Stimulated activated CD8-positive, alpha-beta memory T cell treated with anti-CD3 and anti-CD28 coated beads, Interleukin-7, amount 100 ng/mL, for 4 hours (primary cell): ENCODE measurements around the gene GRAMD1B.

Source experiments
- DNase-seq, 2 donors: peaks; one replicate each; pipeline ENCODE4 v3.0.0-alpha.2; 2020; ENCODE audit warnings: low read depth in 2 of 2

GRAMD1B gene

DNA sequence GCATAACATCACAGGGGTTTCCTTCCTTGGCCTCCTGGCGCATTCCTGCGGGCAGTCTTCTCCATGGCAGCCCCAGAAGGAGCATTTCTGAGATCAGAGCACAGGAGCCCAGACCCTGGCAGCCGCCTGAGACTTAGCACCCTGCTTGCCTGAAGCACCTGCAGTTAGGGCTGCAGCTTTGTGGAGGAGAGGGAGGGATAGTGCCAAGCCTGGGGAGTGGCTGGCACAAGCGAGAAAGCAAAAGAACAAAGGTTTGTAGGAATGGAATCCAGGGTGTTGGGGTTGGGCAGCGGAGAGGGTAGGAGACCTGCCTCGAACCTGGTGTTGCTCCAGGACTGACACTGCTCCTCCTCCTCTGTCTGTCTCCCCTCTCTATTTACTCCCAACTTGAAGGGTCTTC, 157.5 kb downstream of the GRAMD1B start:
- DNase-seq = no peak

DNA sequence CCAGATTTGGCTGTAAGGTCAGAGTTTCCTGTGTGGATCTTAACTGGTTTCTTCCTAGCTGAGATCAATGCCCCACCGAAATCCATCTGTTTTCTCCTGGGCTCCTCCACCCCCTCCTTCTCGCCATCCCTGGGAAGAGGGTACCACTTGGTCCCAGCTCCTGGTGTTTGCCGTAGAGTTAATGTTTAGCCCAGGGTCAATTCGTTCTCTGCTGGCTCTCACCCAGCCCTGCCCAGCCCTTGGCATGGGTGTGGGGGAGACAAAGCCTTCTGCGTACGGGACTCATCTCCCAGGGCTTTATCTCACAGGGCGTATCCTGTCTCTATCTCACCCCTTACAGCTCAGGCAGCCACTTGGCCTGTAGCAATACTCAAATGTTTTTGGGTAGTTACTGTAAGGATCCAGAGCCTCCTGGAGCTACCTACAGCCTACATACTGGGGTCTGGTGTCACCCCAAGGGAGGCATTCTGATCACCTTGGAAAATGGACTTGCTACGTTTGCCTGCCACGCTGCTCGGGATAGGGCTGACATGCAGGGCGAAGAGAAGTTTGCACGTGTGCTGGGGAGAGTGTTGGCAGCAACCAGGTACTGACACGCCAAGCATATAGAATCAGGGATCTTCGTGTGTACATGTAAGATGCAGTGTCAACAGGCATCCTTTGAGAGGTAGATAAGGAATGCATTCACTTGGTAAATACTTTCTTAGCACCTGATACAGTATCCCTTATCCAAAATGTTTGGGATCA, 158.2 kb downstream of the GRAMD1B start:
- DNase-seq = no peak

DNA sequence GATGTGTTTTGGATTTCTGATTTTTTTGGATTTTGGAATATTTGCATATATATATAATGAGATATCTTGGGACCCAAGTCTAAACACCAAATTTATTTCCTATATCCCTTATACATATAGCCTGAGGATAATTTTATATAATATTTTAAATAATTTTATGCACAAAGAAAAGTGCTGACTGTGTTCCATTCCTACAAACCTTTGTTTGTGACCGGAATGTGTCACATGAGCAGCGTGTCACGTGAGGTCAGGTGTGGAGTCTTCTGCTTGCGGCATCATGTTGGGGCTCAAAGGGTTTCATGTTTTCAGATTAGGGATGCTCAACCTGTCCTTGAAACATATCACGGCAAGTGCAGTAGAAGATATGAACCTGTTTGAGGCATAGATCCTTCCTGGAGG, 158.8 kb downstream of the GRAMD1B start:
- DNase-seq = no peak

DNA sequence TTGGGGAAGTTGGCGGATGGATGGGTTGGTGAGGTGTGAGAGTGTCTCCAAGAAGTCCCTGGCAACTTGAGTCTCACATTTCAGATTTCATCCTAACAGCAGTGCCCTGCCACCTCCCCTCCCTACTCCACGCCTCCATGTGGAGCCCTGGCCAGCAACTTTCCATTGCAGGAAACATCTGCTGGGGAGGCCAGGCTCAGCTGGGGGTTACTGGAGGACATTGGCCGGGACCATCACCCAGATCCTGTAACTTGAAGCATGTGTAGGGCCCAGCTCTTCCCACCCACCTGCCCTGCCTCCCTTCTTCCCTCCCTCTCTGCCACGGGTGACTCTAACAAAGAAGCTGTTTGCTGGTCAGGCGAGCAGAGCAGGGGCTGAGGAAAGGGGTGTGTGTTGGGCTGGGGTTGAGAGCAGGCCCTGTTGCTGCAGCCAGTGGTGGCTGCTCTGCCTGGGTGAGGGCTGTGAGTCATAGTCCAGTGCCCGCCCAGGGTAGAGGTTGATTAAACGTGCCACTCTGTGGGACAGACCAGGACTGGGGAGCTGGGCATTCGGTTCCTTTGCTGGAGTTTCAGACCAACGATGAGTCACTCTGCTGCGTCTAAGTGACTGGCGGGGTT, 160.3 kb downstream of the GRAMD1B start:
- no peak for DNase-seq

DNA sequence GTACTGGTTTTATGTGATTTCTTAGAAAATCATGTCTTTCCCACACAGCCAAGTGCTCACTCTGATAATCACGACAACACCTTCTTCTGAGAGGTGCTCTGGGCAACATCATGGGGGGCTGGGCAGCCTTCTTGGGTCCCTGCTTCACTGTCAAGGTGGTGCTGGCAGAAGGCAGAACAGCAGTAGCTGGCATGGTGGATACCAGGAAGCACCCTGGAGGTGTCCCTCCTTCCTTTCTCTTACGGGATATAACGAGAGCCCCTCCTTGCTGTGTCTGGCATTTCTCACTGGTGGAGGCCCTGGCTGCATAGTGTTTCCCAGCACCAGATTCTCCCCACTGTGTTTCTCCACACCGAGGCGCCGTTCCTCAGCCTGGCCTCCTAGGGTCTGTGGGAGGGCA, 163.5 kb downstream of the GRAMD1B start:
- no peak for DNase-seq

DNA sequence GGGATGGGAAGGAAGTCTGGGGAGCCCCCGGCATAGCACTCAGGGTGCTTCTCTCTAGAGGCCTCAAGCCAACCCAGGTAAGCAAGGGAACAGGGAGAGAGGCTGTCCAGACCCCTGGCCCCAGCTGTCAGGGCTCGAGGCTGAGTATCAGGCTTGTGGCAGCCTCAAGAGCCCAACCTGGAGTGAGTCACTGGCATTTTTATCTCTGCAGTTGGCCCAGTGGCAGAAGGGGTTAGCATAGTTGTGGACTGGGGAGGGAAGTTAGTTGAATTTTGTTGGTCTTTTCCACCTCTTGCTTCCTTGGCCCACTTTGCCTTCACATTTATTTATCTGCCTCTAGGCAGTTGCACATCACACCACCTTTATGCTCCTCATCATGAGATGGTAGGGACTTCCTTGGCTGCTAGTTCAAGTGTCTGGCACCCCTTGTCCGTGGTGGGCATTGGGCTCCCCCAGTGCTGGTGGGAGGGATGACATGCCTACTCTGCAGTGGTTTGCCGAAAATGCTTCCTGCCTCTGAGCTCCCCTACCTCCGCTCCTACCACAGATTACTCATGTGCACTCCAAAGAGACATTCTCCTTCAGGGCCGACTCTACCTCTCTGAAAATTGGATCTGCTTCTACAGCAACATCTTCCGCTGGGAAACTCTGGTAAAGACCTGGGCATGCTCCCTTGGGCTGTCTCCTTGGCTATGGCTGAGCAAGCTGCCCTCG, 164.3 kb downstream of the GRAMD1B start:
- DNase-seq = no peak

DNA sequence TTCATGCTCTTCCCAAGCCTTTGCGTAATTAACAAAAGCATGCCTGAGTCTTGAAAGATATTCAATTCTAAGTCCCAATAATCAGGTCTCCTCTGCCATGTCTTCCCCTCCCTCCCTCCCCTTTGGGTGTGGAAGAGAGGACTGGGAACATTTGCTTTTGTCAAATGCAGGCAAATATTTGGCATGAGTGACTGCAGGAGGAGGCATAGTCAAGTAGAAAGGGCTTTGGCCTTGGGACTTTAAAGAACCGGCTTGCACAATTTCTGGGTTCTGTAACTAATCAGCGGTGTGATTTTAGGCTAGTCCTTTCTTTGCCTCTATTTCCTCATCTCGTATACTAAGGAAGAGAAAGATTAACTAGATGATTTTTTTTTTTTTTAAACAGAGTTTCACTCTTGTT, 164.9 kb downstream of the GRAMD1B start:
- DNase-seq = no peak

DNA sequence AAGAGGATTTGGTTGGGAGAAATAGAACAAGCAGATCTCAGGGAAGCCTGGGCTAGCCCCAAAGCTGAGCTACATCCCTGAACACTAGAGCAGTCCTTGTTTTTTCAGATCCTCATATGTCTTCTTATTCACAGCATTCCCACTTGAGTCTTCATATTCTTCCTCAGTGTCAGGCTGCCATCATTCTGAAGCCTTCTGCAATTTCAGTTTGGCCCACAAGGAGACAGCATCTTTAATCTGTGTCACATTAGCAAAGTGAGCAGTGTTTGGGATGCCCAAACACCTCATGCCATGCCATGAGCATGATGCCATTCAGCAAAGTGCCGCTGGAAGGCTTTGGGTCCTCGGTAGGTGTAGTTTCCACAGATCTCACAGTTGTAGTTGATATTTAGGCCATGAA, 167.8 kb downstream of the GRAMD1B start:
- no peak for DNase-seq

DNA sequence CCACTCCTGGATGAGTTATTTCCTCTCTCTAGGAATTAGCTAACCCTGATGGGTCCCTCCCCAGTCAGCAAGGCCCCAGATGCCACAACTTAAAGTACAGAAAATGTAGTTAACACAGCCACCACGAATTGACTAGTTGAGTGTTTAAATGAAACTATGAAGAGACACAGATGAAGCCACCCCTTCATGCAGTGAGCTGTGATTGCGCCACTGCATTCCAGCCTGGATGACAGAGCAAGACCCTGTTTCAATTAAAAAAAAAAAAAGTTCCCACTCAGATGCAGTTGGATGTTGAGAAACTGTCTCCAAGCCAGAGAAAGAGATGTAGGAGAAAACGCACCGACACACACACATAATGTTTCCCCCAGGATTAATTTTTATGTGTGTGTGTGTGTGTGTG, 171.1 kb downstream of the GRAMD1B start:
- no peak for DNase-seq

DNA sequence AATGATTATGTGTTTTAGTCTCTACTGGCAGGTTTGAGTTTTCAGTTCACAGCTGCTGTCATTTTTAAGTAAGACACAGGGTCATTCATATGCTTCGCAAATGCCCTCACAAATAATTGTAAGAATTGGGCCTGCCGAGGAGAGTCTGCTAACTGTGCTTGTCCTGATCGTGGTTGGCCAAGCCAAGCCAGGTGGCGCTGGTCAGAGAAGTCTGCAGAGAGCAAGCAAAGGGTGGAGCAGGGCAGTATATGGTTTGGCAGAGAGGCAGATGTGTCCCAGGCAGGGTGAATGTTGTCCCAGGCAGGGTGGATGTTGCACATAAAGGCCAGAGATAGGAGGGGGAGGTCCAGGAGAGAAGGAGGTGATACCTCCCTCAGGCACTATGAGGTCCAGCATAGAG, 171.7 kb downstream of the GRAMD1B start:
- DNase-seq = no peak

DNA sequence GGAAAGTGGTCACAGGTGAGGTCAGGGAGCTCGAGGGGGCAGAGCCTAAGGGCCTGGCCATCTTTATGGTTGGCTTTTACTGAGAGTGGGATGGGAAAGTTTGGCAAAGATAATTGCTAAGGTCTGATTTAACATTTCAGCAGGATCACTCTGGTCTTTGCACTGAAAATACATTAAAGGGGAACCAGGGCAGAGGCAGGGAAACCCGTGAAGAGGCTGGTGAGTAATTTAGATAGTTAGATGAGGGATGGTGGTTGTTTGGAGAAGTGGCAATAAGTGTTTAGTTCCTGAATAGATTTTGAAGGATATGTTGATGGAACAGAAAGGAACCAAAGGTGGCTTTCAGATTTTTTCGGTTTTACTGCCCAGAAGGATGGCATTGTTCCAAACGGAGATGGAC, 173.6 kb downstream of the GRAMD1B start:
- no peak for DNase-seq

DNA sequence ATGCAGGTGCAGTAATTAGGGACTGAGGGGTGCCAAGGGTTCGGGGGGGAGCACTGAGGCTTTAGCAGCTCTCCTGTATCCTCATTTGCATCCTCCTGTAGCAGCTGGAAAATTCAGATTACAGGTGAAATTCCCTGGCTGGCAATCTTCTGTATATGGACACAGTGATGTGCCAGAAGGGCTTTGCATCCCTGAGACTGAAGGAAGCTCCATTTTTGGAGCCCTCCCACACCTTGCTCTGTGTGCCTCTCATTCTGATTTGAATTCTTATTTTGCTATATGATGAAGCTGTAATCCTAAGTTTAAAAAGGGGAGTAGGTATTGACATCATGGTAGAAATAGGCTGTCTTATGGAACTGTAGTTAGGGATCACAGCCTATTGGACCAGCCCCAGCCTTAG, 177.7 kb downstream of the GRAMD1B start:
- DNase-seq = no peak

DNA sequence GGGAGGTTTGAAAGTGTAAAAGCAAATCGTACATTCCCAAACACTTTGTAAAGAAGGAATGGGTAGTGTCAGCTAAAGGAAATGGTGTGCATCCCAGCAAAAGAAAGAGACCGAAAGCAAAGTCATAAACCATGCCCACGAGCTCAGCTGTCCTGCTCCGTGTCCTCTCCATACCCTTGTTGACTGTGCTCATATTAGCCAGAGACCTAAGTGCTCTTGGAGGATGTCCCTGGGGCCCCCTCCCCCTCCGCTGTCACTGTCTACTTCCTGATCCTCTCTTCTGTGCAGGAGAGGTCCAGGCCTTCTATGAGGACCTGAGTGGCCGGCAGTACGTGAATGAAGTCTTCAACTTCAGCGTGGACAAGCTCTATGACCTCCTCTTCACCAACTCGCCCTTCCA, 178.3 kb downstream of the GRAMD1B start:
- no peak for DNase-seq

DNA sequence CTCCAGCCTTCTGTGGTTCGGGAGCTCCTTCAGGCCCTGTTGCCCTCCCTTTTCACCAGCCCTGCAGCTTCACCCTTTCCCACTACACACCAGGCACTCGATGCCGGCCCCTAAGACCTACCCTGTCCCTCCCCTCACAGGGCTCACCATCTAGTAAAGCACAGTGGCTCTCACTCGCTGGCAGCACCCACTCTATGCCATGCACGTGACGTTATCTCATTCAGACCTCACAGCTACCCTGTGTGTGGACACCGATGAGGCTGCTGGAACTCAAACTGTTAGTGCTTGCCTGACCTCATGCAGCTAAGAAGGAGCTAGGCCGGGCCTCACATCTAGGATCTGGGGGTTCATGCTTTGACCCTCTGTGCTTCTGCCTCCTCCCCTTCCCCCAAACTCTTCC, 178.9 kb downstream of the GRAMD1B start:
- no peak for DNase-seq

DNA sequence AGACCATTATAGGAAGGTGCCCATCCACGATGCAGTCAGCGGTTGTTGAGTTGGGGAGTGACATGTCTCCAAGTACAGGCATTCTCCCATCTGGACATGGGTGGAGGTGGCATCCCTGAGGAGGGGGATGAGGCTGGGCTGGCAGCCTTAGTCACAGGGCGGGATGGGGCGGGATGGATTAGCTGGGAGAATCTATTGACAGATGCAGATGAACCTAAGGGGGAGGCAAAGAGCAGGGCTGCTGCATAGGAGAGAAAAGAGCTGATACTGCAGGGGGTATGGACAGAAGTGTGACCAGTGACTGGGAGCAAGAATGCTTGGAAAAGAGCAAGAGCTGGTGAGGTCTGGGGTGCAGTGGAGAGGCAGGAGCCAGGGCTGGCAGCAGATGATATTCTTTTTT, 181.6 kb downstream of the GRAMD1B start:
- no peak for DNase-seq

DNA sequence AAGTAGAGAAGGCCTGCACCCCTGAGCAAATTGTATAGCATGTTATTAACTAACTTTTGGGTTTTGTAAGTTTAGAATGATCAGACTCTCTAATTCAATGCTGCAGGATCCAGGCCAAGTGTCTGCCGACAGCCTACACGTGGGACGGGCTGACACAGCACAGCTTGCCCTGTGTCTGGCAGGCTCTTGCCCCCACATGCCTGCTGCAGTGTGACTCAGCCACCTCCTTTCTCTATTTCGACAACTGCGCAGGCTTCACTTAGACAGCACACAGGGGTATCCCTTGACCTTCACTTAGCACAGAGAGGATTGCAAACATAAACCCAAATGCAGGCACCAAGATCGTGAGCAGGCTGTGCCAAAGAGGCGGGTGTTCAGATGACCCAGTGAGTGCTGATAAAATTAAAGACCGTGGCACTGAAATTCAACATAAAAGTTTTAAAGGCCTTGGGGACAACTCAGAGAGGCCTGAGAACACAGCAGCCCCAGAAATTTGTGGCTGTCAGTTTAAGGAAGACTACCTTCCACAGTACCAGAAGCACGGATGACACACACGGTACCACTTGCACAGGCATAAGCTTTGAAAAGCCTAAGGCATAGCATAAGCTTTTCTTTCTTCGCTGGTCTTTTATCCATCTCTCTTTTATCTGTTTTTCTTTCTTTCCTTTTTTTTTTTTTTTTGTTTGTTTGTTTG, 186.6 kb downstream of the GRAMD1B start:
- no peak for DNase-seq

DNA sequence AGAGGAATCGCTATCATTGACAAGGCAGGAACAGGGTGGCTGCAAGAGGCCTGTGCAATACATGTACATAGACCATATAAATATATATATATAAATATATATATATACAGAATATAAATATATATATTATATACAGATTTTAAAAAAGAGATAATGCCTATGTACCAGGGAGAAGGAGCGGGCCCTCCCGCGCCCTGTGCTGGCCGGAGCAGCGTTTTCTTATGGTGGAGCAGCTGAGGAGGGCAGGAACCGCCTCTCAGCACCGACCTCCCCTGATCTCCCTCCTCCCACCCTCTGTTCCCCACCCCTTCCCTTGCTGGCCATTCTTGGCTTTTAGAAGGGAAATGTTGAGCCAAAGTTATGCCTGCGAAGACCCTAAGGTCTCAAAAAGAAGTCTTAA, 192.5 kb downstream of the GRAMD1B start:
- DNase-seq = no peak

DNA sequence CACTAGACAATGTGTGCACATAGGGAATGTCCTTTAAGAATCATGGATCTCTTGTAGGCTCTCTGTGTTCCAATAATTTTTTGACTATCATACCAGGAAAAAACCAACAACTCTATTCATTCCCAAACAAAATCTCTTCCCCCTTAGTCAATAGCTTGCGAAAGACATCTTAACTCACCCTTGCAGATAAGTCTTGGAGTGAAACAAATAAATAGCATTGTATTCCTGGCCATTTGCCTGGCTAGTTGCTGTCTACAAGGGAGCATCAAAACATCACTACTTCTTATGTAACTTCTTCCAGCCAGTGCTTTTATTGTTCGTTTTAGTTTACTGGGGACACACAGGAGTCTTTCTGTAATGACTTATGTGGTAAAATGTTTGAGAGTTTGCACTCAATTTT, 194.9 kb downstream of the GRAMD1B start:
- DNase-seq = no peak

DNA sequence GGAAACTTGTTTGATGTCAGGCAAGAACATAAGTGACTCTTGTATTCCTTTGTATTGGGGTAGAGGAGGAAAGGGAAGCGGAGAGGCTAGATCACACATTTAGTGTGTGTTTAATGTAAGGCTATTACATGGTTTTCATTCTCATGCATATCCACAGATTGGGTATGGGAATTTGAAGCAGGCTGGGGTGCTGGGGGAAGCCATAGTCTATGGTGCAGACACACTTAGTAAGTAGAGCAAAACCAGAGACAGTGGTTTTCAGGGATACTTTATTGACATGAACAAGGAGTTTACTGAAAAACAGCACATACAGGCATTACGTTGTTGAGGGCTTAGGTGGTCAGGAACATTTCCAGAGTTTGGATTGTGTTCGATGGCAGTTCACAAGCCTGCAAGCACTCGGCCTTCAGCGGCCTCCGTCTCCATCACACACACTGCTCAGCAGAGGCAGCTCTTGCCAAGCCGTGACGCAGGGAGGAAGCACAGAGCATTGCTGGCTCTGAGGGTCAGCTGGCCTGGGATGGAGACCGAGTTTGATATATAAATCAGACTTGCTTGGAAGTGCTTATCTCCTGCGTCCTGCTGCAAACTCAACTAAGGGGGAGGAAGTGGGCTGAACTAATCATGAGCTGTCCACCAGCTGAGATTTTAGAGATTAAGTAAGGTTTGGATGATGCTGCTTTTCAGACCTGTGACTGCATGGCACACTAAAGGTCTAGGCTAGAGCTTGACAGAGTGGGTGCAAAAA, 199.0 kb downstream of the GRAMD1B start:
- DNase-seq = no peak

DNA sequence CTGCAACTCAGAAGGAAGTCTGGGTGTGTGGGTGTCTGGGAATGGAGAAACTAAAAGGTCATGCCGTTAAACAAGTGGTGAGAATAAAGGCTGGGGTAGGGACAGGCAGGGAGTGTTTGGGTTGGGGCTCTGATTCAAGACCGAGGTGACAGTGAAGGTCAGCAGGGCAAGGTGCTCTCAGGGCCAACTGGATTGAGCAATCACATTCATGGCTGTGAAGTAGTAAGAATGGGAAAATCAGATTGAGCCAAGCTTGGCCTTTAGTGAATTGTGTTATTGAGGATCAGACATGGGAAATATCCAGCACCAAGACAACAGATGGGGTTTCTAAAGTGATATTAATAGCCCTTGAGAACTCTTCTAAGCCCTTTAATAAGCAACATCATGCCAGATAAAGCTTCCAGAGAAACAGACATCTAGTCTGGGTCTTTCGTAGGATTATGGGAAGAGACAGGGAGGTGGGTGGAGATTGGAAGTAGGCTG, 200.1 kb downstream of the GRAMD1B start:
- no peak for DNase-seq

DNA sequence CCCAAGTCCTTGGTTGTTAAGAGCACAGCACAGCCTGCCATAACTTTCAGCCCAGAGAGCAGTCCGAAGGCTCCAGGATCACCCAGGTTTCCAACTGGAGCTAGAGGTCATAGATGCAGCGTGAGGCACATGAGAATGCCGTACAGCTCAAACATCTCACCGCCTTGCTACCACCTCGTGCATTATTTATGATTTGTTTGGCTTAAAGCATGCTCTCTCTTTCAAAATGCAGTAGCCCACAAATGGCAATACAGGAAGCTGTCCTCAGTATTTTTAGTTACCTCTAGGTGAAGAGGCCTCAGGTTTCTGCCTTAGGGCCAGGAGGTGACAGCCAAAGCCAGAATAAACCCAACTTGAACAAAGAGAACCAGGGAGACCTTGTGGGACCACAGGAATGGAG, 210.0 kb downstream of the GRAMD1B start:
- DNase-seq = no peak
